Activated T-helper 1 cell treated with anti-CD3 and anti-CD28 coated beads, Interleukin-2, amount 50 U/mL, for 16 hours (primary cell): ENCODE data around the gene PRDX6.
"Not testable (repeated sequence)": the region's sequence is repeated elsewhere in the genome, so short reads cannot be mapped to it uniquely, and the experiment has no call there.

ENCODE experiments used
- DNase-seq, 2 donors: peaks; one replicate each; pipeline ENCODE4 v3.0.0-alpha.2; 2020; ENCODE audit warnings: low read depth in 1 of 2, low spot score in 1 of 2

Gene PRDX6

GRCh38 chr1:173496757-173497320 lies 19.7 kb downstream of the PRDX6 start:
- no peak for DNase-seq

GRCh38 chr1:173499729-173500128 lies 22.6 kb downstream of the PRDX6 start:
- no peak for DNase-seq

GRCh38 chr1:173502104-173502503 lies 25.0 kb downstream of the PRDX6 start:
- DNase-seq: no peak

GRCh38 chr1:173503391-173503790 lies 26.3 kb downstream of the PRDX6 start:
- DNase-seq: no peak

- no peak for DNase-seq
Measured at GRCh38 chr1:173504268-173504667, 27.1 kb downstream of the PRDX6 start.

DNA sequence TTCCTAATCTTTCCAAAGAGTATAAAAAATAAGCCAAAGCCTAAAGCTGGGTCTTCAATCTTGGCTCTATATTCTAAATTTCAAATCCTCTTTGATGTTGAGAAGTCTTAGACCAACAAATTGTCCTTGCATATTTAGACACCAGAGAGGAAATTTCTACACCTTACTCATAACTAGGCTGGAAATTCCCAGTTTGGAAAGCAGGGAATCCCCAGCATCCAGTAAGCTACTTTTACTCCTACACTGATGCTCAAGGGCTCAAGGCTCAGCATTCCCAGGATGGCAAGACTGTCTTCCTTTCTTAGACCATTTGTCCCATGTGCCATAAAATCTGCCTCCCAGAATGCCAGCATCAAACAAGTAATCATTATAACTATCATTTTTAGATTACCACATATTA lies 28.3 kb downstream of the PRDX6 start:
- DNase-seq: no peak

GRCh38 chr1:173506437-173506836 lies 29.3 kb downstream of the PRDX6 start:
- no peak for DNase-seq

DNA sequence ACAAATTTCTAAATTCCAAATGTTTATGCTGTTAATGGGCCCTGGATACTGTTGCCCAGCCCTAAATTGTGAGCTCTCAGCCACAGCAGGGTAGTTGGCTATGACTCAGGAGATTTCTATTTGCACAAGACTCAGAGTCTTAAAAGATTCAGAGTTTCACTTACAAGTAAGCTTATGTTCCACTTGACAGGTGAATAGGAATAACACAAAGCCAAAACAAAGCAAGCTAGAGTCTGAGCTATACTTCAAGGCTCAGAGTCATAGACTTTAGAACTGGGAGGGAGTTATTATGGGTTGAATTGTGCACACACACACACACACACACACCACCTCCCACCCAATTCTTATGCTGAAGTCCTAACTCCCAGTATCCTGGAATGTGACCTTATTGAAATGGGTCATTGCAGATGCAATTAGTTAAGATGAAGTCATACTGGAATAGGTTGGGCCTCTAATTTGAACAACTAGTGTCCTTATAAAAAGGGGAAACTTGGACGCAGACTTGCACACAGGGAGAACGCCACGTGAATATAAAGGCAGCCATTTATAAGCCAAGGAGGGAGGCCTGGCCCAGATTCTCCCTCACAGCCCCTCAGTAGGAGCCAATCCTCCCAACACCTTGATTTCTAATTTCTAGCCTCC lies 30.2 kb downstream of the PRDX6 start:
- DNase-seq: no peak

DNA sequence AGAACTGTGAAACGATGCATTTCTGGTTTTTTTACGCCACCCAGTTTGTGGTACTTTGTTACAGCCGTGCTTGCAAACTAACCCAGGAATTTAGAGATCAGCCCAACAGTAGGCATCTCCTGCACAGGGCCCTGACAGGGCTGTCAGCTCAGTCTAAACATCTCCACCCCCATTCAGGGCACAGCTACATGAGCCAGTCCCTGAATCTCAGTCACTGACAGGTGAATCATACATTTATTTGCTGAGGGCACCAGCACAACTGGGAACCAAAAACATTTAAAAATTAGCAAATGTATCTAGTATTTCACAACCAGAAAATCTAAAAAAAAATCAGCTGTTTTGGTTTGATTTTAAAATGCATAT lies 30.7 kb downstream of the PRDX6 start:
- DNase-seq: no peak

DNA sequence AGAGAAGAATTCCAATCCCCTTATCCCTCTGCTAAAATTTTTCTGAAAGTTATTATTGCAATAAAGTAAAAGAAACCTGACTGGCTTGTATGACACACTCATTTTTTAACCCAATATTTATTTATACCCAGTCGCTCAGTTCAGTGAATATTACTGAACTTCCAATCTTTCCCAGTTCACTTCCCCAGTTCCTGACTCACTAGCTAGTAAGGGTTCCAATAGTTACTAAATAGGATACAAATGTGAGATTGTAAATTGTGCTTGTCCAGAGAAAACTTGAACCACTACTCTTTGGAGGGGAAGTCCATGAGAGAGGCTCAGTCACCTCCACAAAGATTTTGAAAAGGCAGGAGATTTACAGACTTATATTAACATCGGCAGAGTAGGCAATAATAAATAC lies 31.4 kb downstream of the PRDX6 start:
- DNase-seq: no peak

GRCh38 chr1:173509797-173510196 lies 32.7 kb downstream of the PRDX6 start:
- DNase-seq: no peak

DNA sequence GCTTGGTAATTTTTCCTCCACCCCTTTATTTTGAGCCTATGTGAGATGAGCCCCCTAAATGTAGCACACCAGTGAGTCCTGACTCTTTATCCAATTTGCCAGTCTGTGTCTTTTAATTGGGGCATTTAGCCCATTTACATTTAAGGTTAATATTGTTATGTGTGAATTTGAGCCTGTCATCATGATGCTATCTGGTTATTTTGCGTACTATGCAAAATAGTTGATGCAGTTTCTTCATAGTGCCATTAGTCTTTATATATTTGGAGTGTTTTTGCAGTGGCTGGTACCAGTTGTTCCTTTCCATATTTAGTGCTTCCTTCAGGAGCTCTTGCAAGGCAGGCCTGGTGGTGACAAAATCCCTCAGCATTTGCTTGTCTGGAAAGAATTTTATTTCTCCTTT lies 37.4 kb downstream of the PRDX6 start:
- not testable (repeated sequence) for DNase-seq

DNA sequence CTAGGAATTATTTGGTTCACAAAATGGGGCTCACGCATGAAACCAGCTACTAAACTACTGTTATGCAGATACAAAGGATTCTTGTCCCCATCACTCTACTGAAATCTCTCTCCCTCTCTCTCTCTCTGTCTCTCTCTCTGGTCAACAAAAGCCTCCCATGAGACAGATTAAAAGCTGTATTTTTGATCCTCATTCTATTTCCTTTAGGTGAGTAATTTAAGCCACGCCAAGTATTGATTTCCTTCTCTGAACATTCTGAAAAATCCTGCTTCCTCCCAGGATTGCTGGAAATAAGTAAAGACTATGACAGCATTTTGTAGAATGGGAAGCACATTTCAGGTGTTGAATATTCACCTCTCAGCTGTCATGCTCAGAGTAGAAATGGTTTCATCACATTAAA lies 43.7 kb downstream of the PRDX6 start:
- no peak for DNase-seq

- no peak for DNase-seq
Measured at GRCh38 chr1:173523329-173523728, 46.2 kb downstream of the PRDX6 start.

DNA sequence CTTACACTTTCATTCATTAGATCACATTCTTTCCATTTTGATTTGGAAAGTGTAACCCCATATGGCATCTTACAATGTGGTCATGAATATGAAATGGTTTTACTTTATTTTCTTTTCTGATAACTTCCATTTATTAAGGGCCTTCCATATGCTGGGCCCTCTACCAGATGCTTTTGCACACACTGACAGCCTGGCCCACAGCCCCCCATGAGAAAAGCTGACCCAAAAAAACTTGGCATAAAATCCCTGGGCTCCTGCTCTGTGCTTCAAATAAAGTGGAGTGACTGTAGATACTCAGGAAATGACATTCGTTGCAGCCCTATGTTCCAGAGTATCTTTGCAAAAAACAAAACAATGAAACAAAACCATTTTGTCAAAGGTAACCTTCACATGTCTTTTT lies 48.8 kb downstream of the PRDX6 start:
- no peak for DNase-seq

GRCh38 chr1:173527151-173527826 lies 50.2 kb downstream of the PRDX6 start:
- DNase-seq: no peak

GRCh38 chr1:173529106-173529505 lies 52.0 kb downstream of the PRDX6 start:
- no peak for DNase-seq

DNA sequence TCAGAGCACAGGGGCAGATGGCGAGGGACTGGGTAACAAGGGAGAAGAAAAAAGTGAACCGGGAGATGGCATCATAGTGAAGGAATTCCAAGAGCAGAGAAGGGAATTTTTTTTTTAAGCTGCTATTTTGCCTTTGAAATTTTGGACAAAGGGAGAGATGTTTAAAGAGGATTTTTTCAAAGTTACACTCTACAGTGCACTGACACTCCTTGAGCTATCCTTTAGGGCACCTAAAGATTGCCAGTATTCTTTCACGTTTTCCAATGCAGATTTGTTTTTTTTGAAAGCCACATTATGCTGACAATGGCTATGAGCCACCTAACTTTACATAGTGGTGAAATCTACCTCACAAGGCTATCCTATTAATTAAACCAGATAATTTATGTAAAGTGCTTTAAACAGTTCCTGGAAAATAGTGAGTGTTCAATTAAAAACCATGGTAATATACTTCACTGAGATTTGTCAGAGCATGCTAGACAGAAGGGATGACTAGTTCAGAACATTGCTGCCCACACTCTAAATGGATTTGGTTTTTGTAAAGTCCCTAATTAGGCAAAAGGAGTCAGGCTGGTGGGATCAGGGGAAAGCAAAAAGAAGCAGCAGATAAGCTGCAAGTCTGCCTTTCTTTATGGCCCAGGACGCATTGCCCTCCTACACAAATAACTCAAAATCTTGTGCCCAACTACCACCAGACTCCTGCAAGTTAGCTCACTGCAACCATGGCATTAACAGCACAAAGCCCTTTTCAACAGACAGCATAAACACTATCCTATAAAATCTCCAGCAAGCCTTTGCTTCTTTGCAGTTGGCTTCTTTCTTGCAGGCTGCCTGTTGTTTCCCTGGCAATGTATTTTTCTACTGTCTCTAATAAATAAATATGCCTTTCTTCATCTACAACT lies 53.9 kb downstream of the PRDX6 start:
- DNase-seq: no peak

DNA sequence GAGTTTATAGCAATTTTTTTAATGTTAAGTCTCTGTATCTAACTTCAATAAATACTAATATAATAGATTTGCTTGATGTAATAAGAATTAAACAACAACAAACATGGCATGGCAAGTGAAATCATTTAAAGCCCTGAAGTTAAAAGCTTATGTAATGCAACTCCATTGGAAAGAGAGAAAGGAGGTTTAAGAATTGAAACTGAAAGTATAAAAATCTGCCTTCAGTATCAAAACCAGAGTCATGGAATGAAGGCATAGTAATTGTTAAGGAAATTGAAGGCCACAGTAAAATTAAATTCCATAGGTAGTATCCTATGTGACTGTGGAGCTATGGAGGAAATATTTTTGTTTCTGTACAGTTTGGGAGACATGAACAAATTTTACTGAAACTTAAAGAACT lies 55.1 kb downstream of the PRDX6 start:
- DNase-seq: no peak

DNA sequence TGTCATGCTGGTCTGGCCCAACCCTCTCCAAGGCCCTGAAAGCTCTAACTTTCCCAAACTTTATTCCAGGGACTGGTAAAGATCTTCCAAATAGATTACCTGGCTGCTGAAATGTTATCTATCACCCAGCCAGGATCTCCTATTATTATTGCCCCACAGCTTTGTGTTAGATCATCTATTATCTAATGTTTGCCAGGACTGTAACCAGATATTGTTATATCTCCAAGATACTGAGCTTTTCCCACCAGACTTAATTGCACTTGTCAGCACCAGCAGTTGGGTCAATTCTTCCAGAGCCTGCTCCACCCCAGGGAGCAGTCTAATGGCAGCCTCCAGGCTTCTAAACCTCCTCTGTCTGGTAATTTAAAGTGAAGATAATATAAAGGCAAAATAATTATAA lies 59.1 kb downstream of the PRDX6 start:
- no peak for DNase-seq
